HG03159 (cell line): ENCODE data around the gene IBSP.

Source experiments
- ATAC-seq: cut with Tn5 transposase; IDR thresholded peaks from one replicate; pipeline ENCODE4 v1.9.1; 2021; ENCODE audit warnings: mild to moderate bottlenecking, moderate library complexity; ENCODE audit not compliant: unreplicated experiment

Gene IBSP

DNA sequence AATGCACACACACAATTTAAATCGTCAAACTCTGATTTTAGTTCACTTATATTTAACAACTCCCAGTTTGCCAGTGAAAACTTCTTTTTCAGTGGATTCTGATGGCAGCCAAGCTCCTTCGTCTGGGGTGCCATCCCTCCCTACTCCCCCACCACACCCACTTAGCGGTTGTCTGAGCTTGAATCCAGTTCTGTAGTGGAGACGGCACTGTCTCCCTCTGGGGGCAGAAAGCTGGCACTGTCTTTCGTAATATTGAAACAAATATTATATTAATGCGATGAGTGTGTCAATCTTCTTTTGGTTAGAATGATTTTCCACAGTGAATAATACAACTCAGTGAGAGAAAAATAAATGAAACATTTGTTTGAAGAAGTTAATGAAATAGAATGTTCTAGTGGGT, 38.9 kb downstream of the IBSP start:
- ATAC-seq: no peak

DNA sequence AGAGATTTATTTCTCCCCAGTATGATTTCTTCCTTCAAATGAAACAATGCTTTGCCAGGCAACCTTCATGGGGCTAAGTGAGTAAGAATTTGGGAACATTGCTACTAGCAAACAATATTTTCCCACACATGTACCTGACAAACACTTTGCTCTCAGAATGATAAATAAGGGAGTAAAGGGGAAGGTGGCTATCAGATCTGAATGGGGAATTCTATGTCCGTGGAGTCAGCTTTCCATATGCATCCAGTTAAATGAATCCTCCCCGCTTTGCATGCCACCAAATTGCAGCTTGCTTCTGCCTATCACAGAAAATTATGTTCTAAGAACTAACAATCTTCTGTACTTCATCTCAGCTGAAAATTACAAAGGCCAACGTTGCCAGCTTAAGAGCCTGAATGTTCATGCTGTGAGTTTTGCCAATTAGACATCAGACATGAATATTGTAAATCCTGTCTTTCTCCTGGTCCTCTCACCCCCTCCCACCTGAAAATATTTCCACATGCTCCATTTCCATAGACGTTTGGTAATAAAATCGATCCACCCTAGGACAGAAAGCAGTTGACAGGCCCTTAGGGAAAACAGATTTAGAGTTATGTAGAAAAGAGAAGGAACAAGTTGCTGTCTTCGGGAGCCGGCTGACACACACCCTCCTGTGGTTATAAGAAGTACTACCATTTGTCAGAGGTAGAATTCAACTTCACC, 39.7 kb downstream of the IBSP start:
- ATAC-seq: peak; percentile 76

DNA sequence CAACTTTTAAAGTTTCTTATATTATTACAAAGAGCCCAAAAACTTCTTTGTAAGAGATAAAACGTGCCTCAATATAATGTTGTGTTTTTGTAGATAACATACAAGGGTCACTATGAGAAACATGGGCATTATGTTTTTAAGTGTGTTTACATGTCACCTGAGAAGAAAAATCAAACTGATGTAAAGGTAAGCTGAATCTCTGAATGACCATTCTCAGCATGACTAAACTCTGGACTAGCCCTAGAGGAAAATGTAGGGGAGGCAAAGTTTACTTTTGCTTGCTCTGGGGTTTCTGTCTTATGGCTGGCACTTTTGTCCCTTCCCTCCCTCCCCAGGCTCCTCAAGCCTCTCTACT, 40.2 kb downstream of the IBSP start:
- ATAC-seq: peak; percentile 25

DNA sequence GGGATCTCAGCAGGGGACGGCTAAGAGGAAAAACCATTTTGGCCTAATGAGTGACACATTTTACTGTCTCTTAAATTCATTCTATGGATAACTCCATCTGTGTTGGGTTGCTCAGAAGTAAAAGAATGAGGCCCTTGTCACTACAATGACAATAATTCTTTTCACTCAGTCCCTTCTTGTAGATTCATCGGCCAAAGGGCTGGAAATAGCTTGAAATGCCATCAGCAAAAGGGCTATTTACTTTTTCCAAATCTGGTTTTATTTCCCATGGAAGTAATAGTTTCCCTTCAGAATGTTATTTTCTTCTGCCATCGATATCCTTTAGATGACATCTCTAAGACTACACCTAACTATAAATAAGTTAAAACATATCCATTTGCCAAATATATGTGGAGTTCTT, 40.8 kb downstream of the IBSP start:
- no peak for ATAC-seq

DNA sequence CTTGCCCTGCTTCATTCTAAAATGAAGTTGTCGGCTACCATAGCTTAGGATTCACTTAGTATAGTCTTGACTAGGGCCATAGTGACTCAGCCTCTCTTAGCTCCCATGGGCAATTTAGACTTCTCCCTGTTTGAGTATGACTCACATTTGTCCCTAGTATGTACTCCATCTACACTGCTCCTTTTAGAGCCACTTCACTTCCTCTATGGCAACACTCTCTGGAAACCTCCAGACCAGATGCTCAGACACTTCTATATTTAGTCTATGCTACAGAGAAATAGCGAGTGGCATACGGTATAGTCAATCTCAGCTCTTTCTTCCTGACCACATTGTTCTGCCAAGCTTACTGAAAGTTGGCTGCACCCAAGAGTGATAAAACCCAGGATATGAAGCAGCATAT, 44.6 kb downstream of the IBSP start:
- ATAC-seq: no peak

DNA sequence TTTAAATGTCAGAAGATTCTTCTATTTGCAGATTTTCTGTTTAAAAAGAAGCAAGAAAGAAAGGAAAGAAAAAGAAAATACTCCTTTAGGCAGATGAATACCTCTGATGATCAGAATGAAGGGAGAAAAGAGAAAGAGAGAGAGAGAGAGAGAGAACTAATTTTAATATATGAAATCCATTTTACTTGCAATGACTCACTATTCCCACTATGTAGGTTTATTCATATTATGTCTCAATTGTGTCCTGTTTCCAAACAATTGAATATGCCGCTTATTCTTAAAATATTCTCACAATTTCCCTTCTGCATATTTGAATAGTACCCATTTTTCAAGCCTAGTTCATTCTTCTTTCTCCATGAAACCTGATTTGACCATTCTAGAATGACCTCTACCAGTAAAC, 45.1 kb downstream of the IBSP start:
- ATAC-seq: no peak

DNA sequence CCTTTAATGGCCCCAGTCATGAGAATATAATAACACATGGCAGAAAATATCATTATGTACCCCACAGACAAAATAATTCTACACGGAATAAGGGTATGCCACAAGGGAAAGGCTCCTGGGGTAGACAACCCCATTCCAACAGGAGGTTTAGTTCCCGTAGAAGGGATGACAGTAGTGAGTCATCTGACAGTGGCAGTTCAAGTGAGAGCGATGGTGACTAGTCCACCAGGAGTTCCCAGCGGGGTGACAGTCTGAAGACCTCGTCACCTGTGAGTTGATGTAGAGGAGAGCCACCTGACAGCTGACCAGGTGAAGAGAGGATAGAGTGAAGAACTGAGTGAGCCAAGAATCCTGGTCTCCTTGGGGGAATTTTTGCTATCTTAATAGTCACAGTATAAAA, 46.9 kb downstream of the IBSP start:
- no peak for ATAC-seq

DNA sequence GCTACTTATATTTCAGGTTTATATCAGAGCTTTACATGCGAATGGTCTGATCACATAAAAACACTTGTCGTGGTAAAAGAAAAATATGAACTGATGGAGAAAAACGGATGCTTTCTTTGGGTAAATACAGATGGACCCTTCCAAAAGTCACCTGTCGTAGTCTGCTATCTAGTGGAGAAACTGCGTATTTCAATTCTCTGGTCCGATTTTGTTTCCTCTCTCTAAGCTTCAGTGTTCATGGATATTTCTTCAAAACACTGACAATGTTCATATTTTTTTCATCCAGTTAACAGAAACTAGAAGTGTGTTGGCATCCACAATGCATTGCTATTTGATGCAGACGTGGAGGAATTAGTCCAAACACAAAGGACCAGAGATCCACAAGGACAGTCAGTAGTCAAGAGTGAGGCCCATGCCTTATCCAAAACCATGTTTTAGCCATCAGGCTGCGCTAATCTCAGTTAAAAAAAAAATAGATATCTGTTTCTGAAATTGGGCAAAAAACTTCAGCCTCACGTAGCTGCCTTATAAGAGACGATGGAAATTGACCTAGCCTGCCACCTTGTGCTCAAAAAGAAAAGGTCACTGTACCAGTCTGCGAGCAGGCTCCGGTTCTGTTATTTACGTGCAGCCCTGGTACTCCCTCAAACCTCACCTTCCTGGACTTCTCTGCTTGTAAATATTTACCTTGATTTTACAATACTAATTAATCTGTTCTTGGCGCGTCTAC, 49.4 kb downstream of the IBSP start:
- ATAC-seq: peak; percentile 92

DNA sequence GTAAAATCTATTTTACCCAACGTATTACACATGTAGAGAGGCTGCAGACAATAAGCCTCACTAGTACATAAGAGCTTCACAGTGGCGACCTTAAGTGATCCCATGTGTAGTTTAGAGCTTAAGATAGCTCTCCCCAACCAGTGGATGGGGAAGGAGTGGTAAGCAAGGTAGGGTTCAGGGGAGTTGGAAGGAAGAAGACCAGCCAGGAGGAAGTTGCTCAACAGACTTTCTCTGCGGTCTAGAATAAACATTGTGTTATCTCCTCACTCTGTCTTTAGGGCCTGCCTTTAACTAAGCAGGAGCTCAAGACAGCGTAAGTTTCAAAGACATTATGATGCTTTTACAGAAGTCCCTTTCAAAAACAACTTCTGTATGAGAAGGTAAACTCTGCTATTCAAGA, 50.3 kb downstream of the IBSP start:
- ATAC-seq: no peak

DNA sequence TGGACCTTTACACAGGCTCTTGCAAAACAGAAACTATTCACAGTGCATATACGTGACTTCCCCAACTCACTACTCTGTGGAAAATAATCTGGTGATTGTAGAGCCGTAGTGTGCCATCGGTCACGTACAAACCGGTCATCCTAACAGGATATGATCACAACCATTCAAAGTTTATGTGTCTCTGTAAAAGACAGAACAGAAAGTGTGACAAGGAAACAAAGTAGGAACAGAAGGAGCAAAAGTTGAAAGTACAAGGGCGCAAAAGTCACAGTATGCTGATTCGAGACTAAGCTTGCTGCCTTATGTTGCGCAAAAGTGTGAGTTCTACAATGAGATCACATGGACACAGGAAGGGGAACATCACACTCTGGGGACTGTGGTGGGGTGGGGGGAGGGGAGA, 52.0 kb downstream of the IBSP start:
- no peak for ATAC-seq

DNA sequence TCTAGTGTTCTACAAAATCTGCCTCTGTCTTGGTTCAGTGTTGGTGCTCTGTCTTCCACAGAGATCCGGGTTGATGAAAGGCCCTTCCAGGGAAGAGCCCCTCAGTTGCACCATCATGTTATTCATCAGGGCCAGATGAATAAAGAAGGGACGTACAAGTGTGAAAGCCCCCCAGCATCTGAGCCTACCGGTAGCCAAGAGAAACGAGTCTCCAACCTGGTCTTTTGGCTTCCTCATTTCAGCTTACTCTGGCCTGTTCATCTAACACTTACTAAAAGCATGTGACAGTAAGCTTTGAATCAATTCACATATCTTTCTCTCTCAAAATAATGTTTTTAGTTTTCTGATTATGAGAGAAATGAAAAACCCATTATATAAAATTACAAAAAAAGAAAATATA, 52.6 kb downstream of the IBSP start:
- no peak for ATAC-seq

DNA sequence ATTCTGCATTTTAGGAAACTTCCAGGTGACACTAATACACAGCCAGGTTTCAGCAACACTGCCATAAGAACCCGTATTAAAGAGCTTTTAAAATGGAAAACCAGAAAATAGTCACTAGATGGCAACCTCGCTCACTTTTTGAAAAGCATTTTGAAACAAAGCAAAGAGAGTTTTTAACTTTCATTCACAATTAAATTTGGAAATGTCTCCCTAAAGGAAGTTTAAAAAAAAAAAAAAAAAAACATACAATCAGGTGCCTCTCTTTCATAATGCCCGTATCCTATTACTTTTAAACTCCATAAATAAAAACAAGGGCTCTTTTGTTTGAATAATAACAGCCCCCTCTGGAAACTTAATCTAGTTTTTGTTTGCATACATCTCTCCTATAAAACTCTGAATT, 53.8 kb downstream of the IBSP start:
- ATAC-seq: no peak

DNA sequence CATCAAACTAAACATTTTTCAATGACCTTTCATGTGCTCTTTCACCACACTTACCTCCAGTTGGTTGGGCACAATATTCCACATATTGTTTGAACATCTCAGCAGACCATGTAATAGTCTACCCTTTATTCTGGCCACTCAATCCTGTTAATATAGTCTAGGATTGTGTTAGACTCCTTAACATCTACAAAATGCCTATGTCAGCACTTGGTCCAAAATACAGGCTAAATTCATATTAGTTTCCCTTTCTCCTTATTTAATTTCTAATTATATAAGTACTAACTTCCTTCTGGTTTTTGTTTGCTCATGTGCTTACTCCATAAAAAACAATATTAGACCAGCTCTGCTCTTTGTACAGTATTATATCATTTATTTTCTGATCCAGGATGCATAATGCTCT, 54.5 kb downstream of the IBSP start:
- ATAC-seq: no peak

DNA sequence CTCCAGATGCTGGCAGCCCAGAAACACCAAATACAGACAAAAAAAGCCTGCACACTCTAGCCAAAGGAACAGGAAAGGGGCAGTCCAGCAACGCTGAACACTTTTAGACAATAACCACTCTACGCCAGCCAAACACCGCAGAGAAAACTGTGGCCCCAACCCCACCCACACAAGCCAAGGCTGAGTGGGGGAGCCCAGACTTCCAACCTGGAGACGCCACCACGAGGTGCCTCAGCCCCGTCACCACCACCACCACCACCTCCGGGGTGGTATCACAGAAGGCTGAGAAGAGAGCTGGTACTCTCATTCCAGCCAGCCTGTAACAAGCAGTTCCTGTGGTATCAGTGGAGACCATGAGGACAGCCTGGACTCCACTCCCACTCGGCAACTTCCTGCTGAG, 56.2 kb downstream of the IBSP start:
- ATAC-seq: no peak

DNA sequence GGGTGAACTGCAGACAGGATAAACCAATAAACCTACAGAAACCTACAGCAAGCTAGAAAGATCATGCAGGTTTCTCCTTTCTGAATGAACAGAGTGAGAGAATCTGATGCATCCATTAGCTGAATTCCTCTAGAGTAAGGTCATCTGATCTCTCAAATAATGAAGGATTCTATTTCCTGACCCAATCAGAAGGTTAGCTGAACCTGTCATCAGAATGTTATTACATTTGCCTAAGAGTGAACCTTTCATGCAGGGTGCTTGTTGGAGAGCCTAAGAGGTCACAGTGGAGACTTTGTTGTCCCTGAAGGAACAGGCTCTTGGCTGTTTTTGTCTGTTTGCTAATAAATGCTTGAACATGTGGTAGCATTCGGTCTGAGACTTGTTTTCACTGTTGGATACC, 57.5 kb downstream of the IBSP start:
- ATAC-seq: no peak

DNA sequence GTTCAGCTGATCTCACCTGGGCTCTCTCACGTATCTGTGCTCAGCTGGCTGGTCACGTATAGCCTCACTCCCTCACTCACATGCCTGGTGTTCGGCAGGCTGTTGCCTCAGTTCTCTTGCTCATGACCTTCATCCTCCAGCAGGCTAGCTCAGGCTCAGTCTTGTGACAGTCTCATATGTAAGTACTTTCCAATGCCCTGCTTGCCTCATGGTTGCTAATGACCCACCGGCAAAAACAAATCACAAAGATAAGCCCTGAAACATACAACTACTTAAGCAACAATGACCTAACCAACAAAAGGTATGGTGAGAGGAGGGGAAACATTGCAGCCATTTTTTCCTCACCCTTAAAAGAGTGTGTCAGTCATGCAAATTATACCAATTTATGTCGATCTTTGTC, 58.4 kb downstream of the IBSP start:
- no peak for ATAC-seq
